Measurements from ENCODE around the gene SIK3.

DNA sequence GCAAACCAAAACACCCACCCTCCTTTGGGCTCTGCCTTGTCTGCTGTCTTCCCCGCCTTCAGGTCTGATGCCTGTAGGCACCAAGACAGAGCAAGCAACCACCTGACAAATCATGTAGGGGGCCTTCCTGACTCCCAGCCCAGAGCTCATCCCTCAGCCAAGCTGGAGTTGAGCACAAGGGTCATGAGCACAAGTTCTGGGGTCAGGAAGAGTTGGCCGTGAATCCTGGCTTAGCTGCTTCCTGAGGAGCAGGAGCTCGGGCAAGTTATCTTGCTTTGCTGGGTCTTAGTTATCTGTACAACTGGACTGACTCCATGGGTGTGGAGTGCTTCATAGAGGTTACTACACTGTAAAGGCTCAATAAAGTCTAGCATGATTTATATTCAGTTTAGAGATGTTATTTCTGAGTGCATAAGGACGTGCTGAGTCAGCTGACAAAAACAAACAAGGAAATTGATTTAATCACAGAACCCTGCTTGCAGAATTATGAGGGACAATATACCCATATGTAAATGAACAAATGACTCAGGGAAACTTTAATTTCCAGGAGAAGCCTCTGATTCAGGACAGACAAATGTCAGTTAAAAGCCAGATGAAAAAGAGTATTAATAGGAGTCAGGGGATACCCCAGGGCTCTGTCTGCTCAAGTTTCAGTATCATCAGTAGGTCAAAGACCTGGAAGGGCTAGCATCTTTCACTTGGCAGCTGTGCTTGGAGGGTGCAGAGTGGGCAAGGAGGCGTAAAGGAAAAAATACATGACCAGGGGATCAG lies 245.8 kb downstream of the SIK3 start:
- TF ChIP-seq, protein P1, sequence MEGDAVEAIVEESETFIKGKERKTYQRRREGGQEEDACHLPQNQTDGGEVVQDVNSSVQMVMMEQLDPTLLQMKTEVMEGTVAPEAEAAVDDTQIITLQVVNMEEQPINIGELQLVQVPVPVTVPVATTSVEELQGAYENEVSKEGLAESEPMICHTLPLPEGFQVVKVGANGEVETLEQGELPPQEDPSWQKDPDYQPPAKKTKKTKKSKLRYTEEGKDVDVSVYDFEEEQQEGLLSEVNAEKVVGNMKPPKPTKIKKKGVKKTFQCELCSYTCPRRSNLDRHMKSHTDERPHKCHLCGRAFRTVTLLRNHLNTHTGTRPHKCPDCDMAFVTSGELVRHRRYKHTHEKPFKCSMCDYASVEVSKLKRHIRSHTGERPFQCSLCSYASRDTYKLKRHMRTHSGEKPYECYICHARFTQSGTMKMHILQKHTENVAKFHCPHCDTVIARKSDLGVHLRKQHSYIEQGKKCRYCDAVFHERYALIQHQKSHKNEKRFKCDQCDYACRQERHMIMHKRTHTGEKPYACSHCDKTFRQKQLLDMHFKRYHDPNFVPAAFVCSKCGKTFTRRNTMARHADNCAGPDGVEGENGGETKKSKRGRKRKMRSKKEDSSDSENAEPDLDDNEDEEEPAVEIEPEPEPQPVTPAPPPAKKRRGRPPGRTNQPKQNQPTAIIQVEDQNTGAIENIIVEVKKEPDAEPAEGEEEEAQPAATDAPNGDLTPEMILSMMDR (IDR thresholded peaks at IDR 0.05), result no peak
- TF ChIP-seq ZFX (IDR thresholded peaks at IDR 0.05; ENCODE audit: borderline replicate concordance), result no peak
